ENCODE measurements around the gene CASP8.
A peak's percentile ranks its signal among the peaks of the same experiment; 100 is the strongest.

Gene CASP8

GRCh38 chr2:201260302-201260800 lies at the start of gene CASP8:
TSS of gene CASP8 (plus strand) at chr2:201260536. CDS start at chr2:201266487, 5,951 bp downstream.
- DNase-seq, result peak; percentile 74 to 81

- no peak for DNase-seq
Measured at GRCh38 chr2:201215963-201216362, 44.4 kb upstream of the CASP8 start.

GRCh38 chr2:201216918-201217317 lies 43.4 kb upstream of the CASP8 start:
- no peak for DNase-seq

GRCh38 chr2:201218780-201219179 lies 41.6 kb upstream of the CASP8 start:
- DNase-seq, result no peak

- no peak for DNase-seq
Measured at GRCh38 chr2:201219328-201220096, 40.8 kb upstream of the CASP8 start.

GRCh38 chr2:201220102-201220570 lies 40.2 kb upstream of the CASP8 start:
- no peak for DNase-seq

GRCh38 chr2:201223089-201224073 lies 37.0 kb upstream of the CASP8 start:
- DNase-seq, result no peak

- DNase-seq, result no peak
Measured at GRCh38 chr2:201228271-201228911, 31.9 kb upstream of the CASP8 start.

- DNase-seq, result no peak
Measured at GRCh38 chr2:201228912-201229290, 31.4 kb upstream of the CASP8 start.

- DNase-seq, result peak; percentile 91 to 98
Measured at GRCh38 chr2:201231781-201232466, 28.4 kb upstream of the CASP8 start.

- no peak for DNase-seq
Measured at GRCh38 chr2:201232467-201232815, 27.9 kb upstream of the CASP8 start.

GRCh38 chr2:201233192-201233811 lies 27.0 kb upstream of the CASP8 start:
- peak; percentile 86 to 94 for DNase-seq

- peak; percentile 80 to 82 for DNase-seq
Measured at GRCh38 chr2:201233812-201234662, 26.3 kb upstream of the CASP8 start.

GRCh38 chr2:201234663-201235135 lies 25.6 kb upstream of the CASP8 start:
- peak; percentile 33 to 36 for DNase-seq

- peak; percentile 59 to 94 for DNase-seq
Measured at GRCh38 chr2:201235860-201236811, 24.2 kb upstream of the CASP8 start.

- DNase-seq, result peak in 1 of 2 donors; percentile 58
Measured at GRCh38 chr2:201237486-201238123, 22.7 kb upstream of the CASP8 start.

- peak; percentile 97 to 98 for DNase-seq
Measured at GRCh38 chr2:201239167-201239935, 21.0 kb upstream of the CASP8 start.

All from inflammatory macrophage treated with lipopolysaccharide for 1 hour (primary cell).